DND-41 (cell line): ENCODE measurements around the gene SPATA25.

Source experiments
- ATAC-seq: fragments of 200-7000 bp; cut with Tn5 transposase; 3 replicates; pipeline ENCODE4 v1.9.1; 2021; ENCODE audit warnings: low read depth; ENCODE audit not compliant: insufficient read depth
- DNase-seq: peaks from one replicate; pipeline ENCODE4 v3.0.0-alpha.2; 2020
- H2AFZ ChIP-seq: 2 replicates; pipeline ENCODE4 v1.6.0; 2012; ENCODE audit warnings: low read depth, low read length
- H3K27ac ChIP-seq: 2 replicates; pipeline ENCODE4 v1.5.1; 2012; ENCODE audit warnings: low read length, inconsistent platforms
- H3K27me3 ChIP-seq: fragments of 200-600 bp; sonication (generic); 2 replicates; pipeline ENCODE4 v1.6.0; 2012; ENCODE audit warnings: low read length, mild to moderate bottlenecking, inconsistent platforms; ENCODE audit not compliant: insufficient read depth, poor library complexity
- H3K36me3 ChIP-seq: 2 replicates; pipeline ENCODE4 v1.5.1; 2012; ENCODE audit warnings: low read length, inconsistent platforms; ENCODE audit not compliant: insufficient read depth
- H3K4me1 ChIP-seq: 2 replicates; pipeline ENCODE4 v1.5.1; 2012; ENCODE audit warnings: mild to moderate bottlenecking, low read length; ENCODE audit not compliant: insufficient read depth
- H3K4me2 ChIP-seq: 2 replicates; pipeline ENCODE4 v1.6.0; 2012; ENCODE audit warnings: mild to moderate bottlenecking, moderate library complexity, low read length, inconsistent platforms; ENCODE audit not compliant: insufficient read depth
- H3K4me3 ChIP-seq, 2 experiments: fragments of 200-600 bp in 1 of 2; shearing (Covaris generic) in 1 of 2; 2 replicates each; pipeline ENCODE4 v1.5.1; 2012 to 2016; ENCODE audit warnings: inconsistent platforms in 2 of 2, low read length in 2 of 2, mild to moderate bottlenecking in 2 of 2, low read depth in 1 of 2, moderate library complexity in 1 of 2
- H3K79me2 ChIP-seq: 2 replicates; pipeline ENCODE4 v1.6.0; 2012; ENCODE audit warnings: low read length, inconsistent platforms; ENCODE audit not compliant: insufficient read depth
- H3K9ac ChIP-seq: 2 replicates; pipeline ENCODE4 v1.6.0; 2012; ENCODE audit warnings: low read depth, mild to moderate bottlenecking, inconsistent platforms, low read length, moderate library complexity
- H3K9me3 ChIP-seq: 2 replicates; pipeline ENCODE4 v1.5.1; 2012; ENCODE audit warnings: low read length, moderate library complexity, mild to moderate bottlenecking, inconsistent platforms; ENCODE audit not compliant: insufficient read depth, severe bottlenecking
- H4K20me1 ChIP-seq: 2 replicates; pipeline ENCODE4 v1.6.0; 2012; ENCODE audit warnings: low read length; ENCODE audit not compliant: insufficient read depth
- EZH2 ChIP-seq: IDR thresholded peaks from 3 replicates; pipeline ENCODE4 v1.6.1; 2012; ENCODE audit warnings: borderline replicate concordance, low read depth, mild to moderate bottlenecking, moderate library complexity, low read length, inconsistent platforms; ENCODE audit not compliant: severe bottlenecking
- TF ChIP-seq, protein P1 (sequence below): IDR thresholded peaks from 2 replicates; pipeline ENCODE4 v1.5.1; 2012; ENCODE audit warnings: borderline replicate concordance, low read length, moderate library complexity, mild to moderate bottlenecking; ENCODE audit not compliant: poor library complexity, severe bottlenecking; ENCODE audit errors: extremely low read depth

Gene SPATA25

DNA sequence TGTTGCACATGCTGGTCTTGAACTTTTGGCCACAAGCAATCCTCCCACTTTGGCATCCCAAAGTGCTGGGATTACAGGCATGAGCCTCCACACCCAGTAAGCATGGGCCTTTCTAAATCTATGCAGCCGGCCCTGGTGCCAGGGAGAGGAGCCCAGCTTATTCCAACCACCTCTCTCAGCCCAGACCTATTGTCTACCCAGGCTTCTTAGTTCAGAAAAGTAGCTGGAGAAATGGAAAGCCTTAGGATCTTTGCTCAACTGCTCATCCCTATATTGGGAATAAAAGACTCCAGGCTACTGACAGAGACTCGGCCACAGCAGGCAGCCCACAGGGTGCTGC lies 39.3 kb upstream of the SPATA25 start:
- Histone ChIP-seq H4K20me1 (no peaks in the 10 kb centered on the region), H3K4me2 (no peak overlapping the region), H3K36me3 (no peaks in the 10 kb centered on the region), H2AFZ (no peak overlapping the region), H3K9me3 (no peaks in the 10 kb centered on the region), H3K79me2 (no peaks in the 10 kb centered on the region), H3K4me3 (no peak overlapping the region), H3K27me3 (no peaks in the 10 kb centered on the region), H3K9ac (no peak overlapping the region), H3K4me1 (no peaks in the 10 kb centered on the region), H3K27ac (no peak overlapping the region)
- ATAC-seq: no peak
- no peak for TF ChIP-seq EZH2
- TF ChIP-seq, protein P1, sequence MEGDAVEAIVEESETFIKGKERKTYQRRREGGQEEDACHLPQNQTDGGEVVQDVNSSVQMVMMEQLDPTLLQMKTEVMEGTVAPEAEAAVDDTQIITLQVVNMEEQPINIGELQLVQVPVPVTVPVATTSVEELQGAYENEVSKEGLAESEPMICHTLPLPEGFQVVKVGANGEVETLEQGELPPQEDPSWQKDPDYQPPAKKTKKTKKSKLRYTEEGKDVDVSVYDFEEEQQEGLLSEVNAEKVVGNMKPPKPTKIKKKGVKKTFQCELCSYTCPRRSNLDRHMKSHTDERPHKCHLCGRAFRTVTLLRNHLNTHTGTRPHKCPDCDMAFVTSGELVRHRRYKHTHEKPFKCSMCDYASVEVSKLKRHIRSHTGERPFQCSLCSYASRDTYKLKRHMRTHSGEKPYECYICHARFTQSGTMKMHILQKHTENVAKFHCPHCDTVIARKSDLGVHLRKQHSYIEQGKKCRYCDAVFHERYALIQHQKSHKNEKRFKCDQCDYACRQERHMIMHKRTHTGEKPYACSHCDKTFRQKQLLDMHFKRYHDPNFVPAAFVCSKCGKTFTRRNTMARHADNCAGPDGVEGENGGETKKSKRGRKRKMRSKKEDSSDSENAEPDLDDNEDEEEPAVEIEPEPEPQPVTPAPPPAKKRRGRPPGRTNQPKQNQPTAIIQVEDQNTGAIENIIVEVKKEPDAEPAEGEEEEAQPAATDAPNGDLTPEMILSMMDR: no peak
- DNase-seq: no peak

DNA sequence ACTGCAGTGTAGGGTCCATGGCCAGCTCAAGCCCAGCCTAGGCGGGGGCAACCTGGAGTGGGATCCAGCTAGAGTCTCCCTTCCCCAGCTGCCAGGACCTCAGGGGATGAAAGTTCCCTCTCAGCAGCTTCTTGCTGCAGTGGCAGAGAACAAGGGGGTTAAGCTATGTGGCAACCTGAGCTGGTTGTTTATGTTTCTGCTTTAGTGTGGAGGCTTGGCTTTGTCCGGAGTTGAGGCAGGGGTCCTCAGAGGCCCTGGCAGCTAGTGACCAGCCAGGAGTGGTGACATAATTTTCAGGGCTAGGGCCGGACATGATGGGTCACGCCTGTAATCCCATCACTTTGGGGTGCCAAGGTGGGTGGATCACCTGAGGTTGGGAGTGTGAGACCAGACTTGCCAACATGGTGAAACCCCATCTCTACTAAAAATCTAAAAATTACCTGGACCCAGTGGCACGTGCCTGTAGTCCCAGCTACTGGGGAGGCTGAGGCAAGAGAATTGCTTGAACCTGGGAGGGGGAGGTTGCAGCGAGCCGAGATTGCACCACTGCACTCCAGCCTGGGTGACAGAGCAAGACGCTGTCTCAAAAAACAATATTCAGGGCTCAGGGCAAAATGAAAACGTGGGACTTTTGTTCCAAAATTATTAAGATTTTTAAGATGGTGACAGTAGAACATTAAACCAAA lies 38.5 kb upstream of the SPATA25 start:
- no peaks in the 10 kb centered on the region for H3K36me3 ChIP-seq
- peaks cover 1% of the 10 kb centered on the region for H3K27me3 ChIP-seq
- H3K4me3 ChIP-seq: no peak overlapping the region
- TF ChIP-seq, protein P1: no peak
- no peak for TF ChIP-seq EZH2
- H3K27ac ChIP-seq: no peak overlapping the region
- H3K79me2 ChIP-seq: no peaks in the 10 kb centered on the region
- DNase-seq (no peak), ATAC-seq (no peak)
- H3K4me2 ChIP-seq: no peak overlapping the region
- no peak overlapping the region for H2AFZ ChIP-seq
- H3K9me3 ChIP-seq: no peaks in the 10 kb centered on the region
- no peaks in the 10 kb centered on the region for H4K20me1 ChIP-seq
- no peak overlapping the region for H3K9ac ChIP-seq
- H3K4me1 ChIP-seq: no peaks in the 10 kb centered on the region

DNA sequence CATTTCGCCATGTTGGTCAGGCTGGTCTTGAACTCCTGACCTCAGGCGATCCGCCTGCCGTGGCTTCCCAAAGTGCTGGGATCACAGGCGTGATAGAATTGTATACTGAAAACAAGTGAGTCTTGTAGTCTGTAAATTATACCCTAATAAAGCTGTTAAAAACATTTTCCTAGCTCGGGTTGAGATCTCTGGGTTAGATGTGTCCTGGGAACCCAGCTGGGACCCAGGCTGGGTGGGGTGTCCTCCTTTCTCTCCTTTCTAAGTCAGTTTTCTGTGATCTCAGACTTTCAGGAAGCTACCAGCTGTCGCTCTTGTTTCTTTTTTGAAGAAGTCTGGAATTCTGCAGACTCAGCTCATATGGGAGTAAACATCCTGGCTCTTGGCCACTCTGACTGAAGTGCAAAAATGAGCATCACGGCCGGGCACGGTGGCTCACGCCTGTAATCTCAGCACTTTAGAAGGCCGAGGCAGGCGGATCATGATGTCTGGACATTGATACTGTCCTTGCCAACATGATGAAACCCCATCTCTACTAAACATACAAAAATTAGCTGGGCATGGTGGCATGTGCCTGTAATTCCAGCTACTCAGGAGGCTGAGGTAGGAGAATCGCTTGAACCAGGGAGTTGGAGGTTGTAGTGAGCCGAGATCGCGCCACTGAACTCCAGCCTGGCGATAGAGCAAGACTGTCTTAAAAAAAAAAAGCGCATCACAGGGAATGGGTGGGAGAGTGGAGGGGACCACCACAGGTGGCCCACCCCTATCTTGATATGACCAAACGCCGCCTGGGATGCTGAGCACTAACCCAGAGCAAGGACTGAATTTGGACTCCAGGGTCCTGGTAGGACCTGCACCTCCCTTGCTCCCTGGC lies 37.2 kb upstream of the SPATA25 start:
- H3K4me1 ChIP-seq: no peaks in the 10 kb centered on the region
- no peaks in the 10 kb centered on the region for H3K79me2 ChIP-seq
- no peaks in the 10 kb centered on the region for H3K9me3 ChIP-seq
- no peaks in the 10 kb centered on the region for H4K20me1 ChIP-seq
- no peak overlapping the region for H3K27ac ChIP-seq
- TF ChIP-seq, protein P1: no peak
- no peak for TF ChIP-seq EZH2
- no peak overlapping the region for H2AFZ ChIP-seq
- no peak overlapping the region for H3K4me2 ChIP-seq
- DNase-seq (no peak), ATAC-seq (no peak)
- H3K27me3 ChIP-seq: peaks cover 11% of the 10 kb centered on the region
- no peak overlapping the region for H3K9ac ChIP-seq
- H3K36me3 ChIP-seq: no peaks in the 10 kb centered on the region
- H3K4me3 ChIP-seq: no peak overlapping the region
